ENCODE measurements around the gene PLPP2. TPM values are rescaled to one million over a fixed set of nuclear protein-coding genes. Genes with fewer than 3 reads are reported as not detected.

Gene PLPP2
- total RNA-seq, 1 experiment from 2014 or later, result not detected

DNA sequence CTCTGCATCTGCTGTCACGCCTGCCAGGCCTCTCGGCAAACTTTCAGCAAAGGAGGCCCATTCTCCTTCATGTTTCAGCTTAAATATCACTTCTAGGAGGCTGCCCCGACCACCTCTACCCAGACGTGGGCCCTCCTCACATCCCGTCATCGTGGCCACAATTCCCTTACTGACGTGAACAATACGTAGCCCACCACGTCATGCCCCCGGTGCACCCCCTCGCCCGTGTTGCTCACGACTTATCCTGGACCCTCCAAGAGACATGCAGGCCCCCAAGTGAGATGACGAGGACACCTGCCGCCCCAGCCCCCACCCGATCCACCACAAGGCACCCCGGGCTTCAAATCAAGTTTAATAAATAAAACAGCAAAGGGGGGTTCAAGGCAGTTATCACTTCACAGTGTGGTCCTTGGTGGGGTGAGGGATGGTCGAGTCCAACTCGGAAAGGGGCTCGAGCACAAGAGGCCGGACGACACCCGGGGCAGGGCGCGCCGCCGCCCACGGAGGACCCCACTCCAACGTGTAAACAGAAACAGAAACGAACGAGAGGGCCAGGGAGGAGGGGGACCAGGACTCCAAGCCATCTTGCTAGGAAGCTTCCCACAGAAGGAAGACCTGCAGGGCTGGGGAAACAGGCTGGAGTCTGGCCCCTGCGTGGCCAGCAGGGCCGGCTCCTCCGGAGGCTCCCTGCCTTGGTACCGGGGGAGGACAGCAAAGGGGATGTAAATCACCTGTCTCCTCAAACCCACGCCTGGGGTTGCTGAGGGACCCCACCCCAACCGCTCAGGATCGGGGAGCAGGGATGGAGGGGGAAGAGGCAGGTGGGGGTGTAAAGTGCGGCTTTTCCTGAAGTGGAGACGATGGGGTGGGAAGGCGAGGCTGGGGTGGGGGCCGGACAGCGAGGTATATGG lies 14.3 kb upstream of the PLPP2 start:
- DNase-seq (no peak), ATAC-seq (no peak)
- no peak overlapping the region for H3K4me3 ChIP-seq (ENCODE audit: low read length)
- no peak overlapping the region for H3K27ac ChIP-seq (ENCODE audit: low read length)
- H3K27me3 ChIP-seq (ENCODE audit: low read length), result no peaks in the 10 kb centered on the region
- ChIA-PET POLR2A (ENCODE audit: unreplicated experiment) (no interaction called here), CTCF (no interaction called here)
- H4K20me1 ChIP-seq (ENCODE audit: low read length), result no peaks in the 10 kb centered on the region
- H3K4me1 ChIP-seq (ENCODE audit: insufficient read depth, low read length), result no peaks in the 10 kb centered on the region
- H3K36me3 ChIP-seq (ENCODE audit: low read depth, low read length), result no peaks in the 10 kb centered on the region
- no peaks in the 10 kb centered on the region for H3K9me3 ChIP-seq (ENCODE audit: low read length)
- intact Hi-C loops (cut with micrococcal nuclease), result no loop called here
- TF ChIP-seq EZH2phosphoT487 (IDR thresholded peaks at IDR 0.05; ENCODE audit: borderline replicate concordance, low read length), result no peak
- H2AFZ ChIP-seq (ENCODE audit: low read length), result no peak overlapping the region
- no peaks in the 10 kb centered on the region for H3K79me2 ChIP-seq (ENCODE audit: low read length)
- H3K9me2 ChIP-seq (replicated peaks; ENCODE audit: low read length), result no peaks in the 10 kb centered on the region
- no peak overlapping the region for H3K4me2 ChIP-seq (ENCODE audit: low read length)
- no TSS peak for BruUV-seq (replicated peaks)
- H3F3A ChIP-seq (ENCODE audit: low read length, unreplicated experiment), result no peaks in the 10 kb centered on the region
- no peak overlapping the region for H3K9ac ChIP-seq (ENCODE audit: low read length)

- H3K9me3 ChIP-seq (ENCODE audit: low read length), result no peaks in the 10 kb centered on the region
- no peaks in the 10 kb centered on the region for H3K36me3 ChIP-seq (ENCODE audit: low read depth, low read length)
- no peak overlapping the region for H3K9ac ChIP-seq (ENCODE audit: low read length)
- ChIA-PET POLR2A (ENCODE audit: unreplicated experiment) (no interaction called here), CTCF (no interaction called here)
- H3K9me2 ChIP-seq (replicated peaks; ENCODE audit: low read length), result no peaks in the 10 kb centered on the region
- TF ChIP-seq EZH2 (IDR thresholded peaks at IDR 0.05; ENCODE audit: low read length, unreplicated experiment), result no peak
- TF ChIP-seq, protein P1, sequence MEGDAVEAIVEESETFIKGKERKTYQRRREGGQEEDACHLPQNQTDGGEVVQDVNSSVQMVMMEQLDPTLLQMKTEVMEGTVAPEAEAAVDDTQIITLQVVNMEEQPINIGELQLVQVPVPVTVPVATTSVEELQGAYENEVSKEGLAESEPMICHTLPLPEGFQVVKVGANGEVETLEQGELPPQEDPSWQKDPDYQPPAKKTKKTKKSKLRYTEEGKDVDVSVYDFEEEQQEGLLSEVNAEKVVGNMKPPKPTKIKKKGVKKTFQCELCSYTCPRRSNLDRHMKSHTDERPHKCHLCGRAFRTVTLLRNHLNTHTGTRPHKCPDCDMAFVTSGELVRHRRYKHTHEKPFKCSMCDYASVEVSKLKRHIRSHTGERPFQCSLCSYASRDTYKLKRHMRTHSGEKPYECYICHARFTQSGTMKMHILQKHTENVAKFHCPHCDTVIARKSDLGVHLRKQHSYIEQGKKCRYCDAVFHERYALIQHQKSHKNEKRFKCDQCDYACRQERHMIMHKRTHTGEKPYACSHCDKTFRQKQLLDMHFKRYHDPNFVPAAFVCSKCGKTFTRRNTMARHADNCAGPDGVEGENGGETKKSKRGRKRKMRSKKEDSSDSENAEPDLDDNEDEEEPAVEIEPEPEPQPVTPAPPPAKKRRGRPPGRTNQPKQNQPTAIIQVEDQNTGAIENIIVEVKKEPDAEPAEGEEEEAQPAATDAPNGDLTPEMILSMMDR (conservative IDR thresholded peaks at IDR 0.05; ENCODE audit: low read depth, low read length), result no peak
- TF ChIP-seq EZH2phosphoT487 (IDR thresholded peaks at IDR 0.05; ENCODE audit: borderline replicate concordance, low read length), result no peak
- DNase-seq (no peak), ATAC-seq (no peak)
- H3K79me2 ChIP-seq (ENCODE audit: low read length), result no peaks in the 10 kb centered on the region
- no TSS peak for BruUV-seq (replicated peaks)
- no peaks in the 10 kb centered on the region for H3K27me3 ChIP-seq (ENCODE audit: low read length)
- intact Hi-C loops (cut with micrococcal nuclease), result no loop called here
- H3K4me1 ChIP-seq (ENCODE audit: insufficient read depth, low read length), result no peaks in the 10 kb centered on the region
- no peak overlapping the region for H3K4me2 ChIP-seq (ENCODE audit: low read length)
- H2AFZ ChIP-seq (ENCODE audit: low read length), result no peak overlapping the region
- H3K27ac ChIP-seq (ENCODE audit: low read length), result no peak overlapping the region
- no peaks in the 10 kb centered on the region for H4K20me1 ChIP-seq (ENCODE audit: low read length)
- H3F3A ChIP-seq (ENCODE audit: low read length, unreplicated experiment), result no peaks in the 10 kb centered on the region
- no peak overlapping the region for H3K4me3 ChIP-seq (ENCODE audit: low read length)
These were observed 5.4 kb upstream of the PLPP2 start for GRCh38 chr19:296476-297225.

- Histone ChIP-seq H3K4me3 (ENCODE audit: low read length) (no peak overlapping the region), H3K27ac (ENCODE audit: low read length) (no peak overlapping the region), H2AFZ (ENCODE audit: low read length) (no peak overlapping the region), H3K27me3 (ENCODE audit: low read length) (no peaks in the 10 kb centered on the region), H3K79me2 (ENCODE audit: low read length) (no peaks in the 10 kb centered on the region), H3F3A (ENCODE audit: low read length, unreplicated experiment) (no peaks in the 10 kb centered on the region), H3K9me2 (replicated peaks; ENCODE audit: low read length) (no peaks in the 10 kb centered on the region), H3K9ac (ENCODE audit: low read length) (no peak overlapping the region), H4K20me1 (ENCODE audit: low read length) (no peaks in the 10 kb centered on the region), H3K4me2 (ENCODE audit: low read length) (no peak overlapping the region), H3K9me3 (ENCODE audit: low read length) (no peaks in the 10 kb centered on the region), H3K4me1 (ENCODE audit: insufficient read depth, low read length) (no peaks in the 10 kb centered on the region), H3K36me3 (ENCODE audit: low read depth, low read length) (no peaks in the 10 kb centered on the region)
- ChIA-PET POLR2A (ENCODE audit: unreplicated experiment) (no interaction called here), CTCF (no interaction called here)
- no peak for DNase-seq
- intact Hi-C loops (cut with micrococcal nuclease), result no loop called here
- TF ChIP-seq, protein P1 (conservative IDR thresholded peaks at IDR 0.05; ENCODE audit: low read depth, low read length), result no peak
- TF ChIP-seq EZH2 (IDR thresholded peaks at IDR 0.05; ENCODE audit: low read length, unreplicated experiment) (no peak), EZH2phosphoT487 (IDR thresholded peaks at IDR 0.05; ENCODE audit: borderline replicate concordance, low read length) (no peak)
- BruUV-seq (replicated peaks), result no TSS peak
- no peak for ATAC-seq
These were observed 4.6 kb upstream of the PLPP2 start for GRCh38 chr19:295687-296370.

All from PC-3 (cell line).